ENCODE measurements around the gene ZMAT2. TPM values are rescaled to one million over a fixed set of nuclear protein-coding genes. Genes with fewer than 3 reads are reported as not detected.
A peak's percentile ranks its signal among the peaks of the same experiment; 100 is the strongest.
"Not testable (repeated sequence)": the region's sequence is repeated elsewhere in the genome, so short reads cannot be mapped to it uniquely, and the experiment has no call there.

The ZMAT2 gene
- total RNA-seq, 2 experiments from 2014 or later = 54.7 to 57.8 TPM

- Mint-ChIP-seq H3K9me3 (no peaks in the 10 kb centered on the region), H3K36me3 (no peaks in the 10 kb centered on the region), H3K4me1 (peaks cover 3% of the 10 kb centered on the region), H3K4me3 (no peak overlapping the region), H3K27ac (no peak overlapping the region), H3K27me3 (peaks cover 16% of the 10 kb centered on the region)
- POLR2A ChIA-PET = no interaction called here
- ATAC-seq (ENCODE audit: low read depth) (no peak), DNase-seq (no peak)
Observed at GRCh38 chr5:140718266-140718592, 18.0 kb downstream of the ZMAT2 start.

GRCh38 chr5:140720738-140721137, 20.5 kb downstream of the ZMAT2 start:
- H3K36me3 Mint-ChIP-seq; H3K9me3 Mint-ChIP-seq; H3K27ac Mint-ChIP-seq; H3K4me1 Mint-ChIP-seq; ATAC-seq (ENCODE audit: low read depth); DNase-seq: not testable (repeated sequence)
- H3K4me3 Mint-ChIP-seq = peak overlapping the region; percentile 14
- peaks cover 14% of the 10 kb centered on the region for H3K27me3 Mint-ChIP-seq
- POLR2A ChIA-PET = interaction anchor here (0.7 kb wide), 1 partner anchor 545 kb away, joined by 3 read pairs; no protein-coding TSS in a partner anchor

GRCh38 chr5:140721395-140721794, 21.1 kb downstream of the ZMAT2 start:
- DNase-seq; H3K27ac Mint-ChIP-seq; H3K36me3 Mint-ChIP-seq; H3K4me3 Mint-ChIP-seq; ATAC-seq (ENCODE audit: low read depth); H3K9me3 Mint-ChIP-seq: not testable (repeated sequence)
- H3K4me1 Mint-ChIP-seq = peaks cover 14% of the 10 kb centered on the region
- POLR2A ChIA-PET = interaction anchor here (0.7 kb wide), 1 partner anchor 546 kb away, joined by 3 read pairs; no protein-coding TSS in a partner anchor
- peaks cover 14% of the 10 kb centered on the region for H3K27me3 Mint-ChIP-seq

GRCh38 chr5:140725799-140726471, 25.7 kb downstream of the ZMAT2 start:
- no peaks in the 10 kb centered on the region for H3K9me3 Mint-ChIP-seq
- H3K27ac Mint-ChIP-seq = peak overlapping the region; percentile 65
- H3K27me3 Mint-ChIP-seq = peaks cover 23% of the 10 kb centered on the region
- no peaks in the 10 kb centered on the region for H3K36me3 Mint-ChIP-seq
- ATAC-seq (ENCODE audit: low read depth) = peak; percentile 96
- POLR2A ChIA-PET = interaction anchor here (0.7 to 1.1 kb wide), 3 partner anchors 15 to 486 kb away, joined by 3 to 4 read pairs (median 4); partner anchors contain the start of gene ZMAT2
- H3K4me3 Mint-ChIP-seq = peak overlapping the region; percentile 84
- DNase-seq = peak; percentile 65
- H3K4me1 Mint-ChIP-seq = peaks cover 11% of the 10 kb centered on the region

GRCh38 chr5:140733098-140733497, 32.9 kb downstream of the ZMAT2 start:
- Mint-ChIP-seq H3K4me3 (no peak overlapping the region), H3K27ac (no peak overlapping the region), H3K9me3 (peaks cover 9% of the 10 kb centered on the region), H3K4me1 (no peaks in the 10 kb centered on the region), H3K27me3 (peaks cover 9% of the 10 kb centered on the region), H3K36me3 (no peaks in the 10 kb centered on the region)
- POLR2A ChIA-PET = no interaction called here
- ATAC-seq (ENCODE audit: low read depth) (no peak), DNase-seq (no peak)

GRCh38 chr5:140734354-140734753, 34.1 kb downstream of the ZMAT2 start:
- Mint-ChIP-seq H3K27me3 (peaks cover 6% of the 10 kb centered on the region), H3K27ac (no peak overlapping the region), H3K36me3 (no peaks in the 10 kb centered on the region), H3K4me3 (no peak overlapping the region), H3K4me1 (no peaks in the 10 kb centered on the region), H3K9me3 (peaks cover 9% of the 10 kb centered on the region)
- DNase-seq = no peak
- no peak for ATAC-seq (ENCODE audit: low read depth)
- POLR2A ChIA-PET = no interaction called here

GRCh38 chr5:140737486-140737885, 37.2 kb downstream of the ZMAT2 start:
- H3K27ac Mint-ChIP-seq = no peak overlapping the region
- peaks cover 15% of the 10 kb centered on the region for H3K9me3 Mint-ChIP-seq
- ATAC-seq (ENCODE audit: low read depth) (no peak), DNase-seq (no peak)
- H3K4me1 Mint-ChIP-seq = peaks cover 2% of the 10 kb centered on the region
- H3K36me3 Mint-ChIP-seq = no peaks in the 10 kb centered on the region
- no peaks in the 10 kb centered on the region for H3K27me3 Mint-ChIP-seq
- no peak overlapping the region for H3K4me3 Mint-ChIP-seq
- POLR2A ChIA-PET = no interaction called here

- Mint-ChIP-seq H3K4me1 (peaks cover 2% of the 10 kb centered on the region), H3K9me3 (peaks cover 14% of the 10 kb centered on the region), H3K27me3 (no peaks in the 10 kb centered on the region), H3K27ac (no peak overlapping the region), H3K4me3 (no peak overlapping the region), H3K36me3 (no peaks in the 10 kb centered on the region)
- DNase-seq (no peak), ATAC-seq (ENCODE audit: low read depth) (no peak)
- POLR2A ChIA-PET = no interaction called here
Observed at GRCh38 chr5:140741967-140742366, 41.7 kb downstream of the ZMAT2 start.

GRCh38 chr5:140753561-140753960, 53.3 kb downstream of the ZMAT2 start:
- Mint-ChIP-seq H3K27me3 (no peaks in the 10 kb centered on the region), H3K9me3 (peaks cover 36% of the 10 kb centered on the region), H3K27ac (no peak overlapping the region), H3K4me3 (no peak overlapping the region), H3K36me3 (no peaks in the 10 kb centered on the region), H3K4me1 (no peaks in the 10 kb centered on the region)
- DNase-seq = no peak
- no peak for ATAC-seq (ENCODE audit: low read depth)
- POLR2A ChIA-PET = interaction anchor here (0.6 kb wide), 1 partner anchor 168 kb away, joined by 7 read pairs; no protein-coding TSS in a partner anchor

Other genes starting within 250 kb of the ZMAT2 start
- 10 to 100 TPM; 11.8 to 12.0 TPM for gene EIF4EBP3, start 152.8 kb upstream of the ZMAT2 start, total RNA-seq
- 10 to 100 TPM; 34.4 to 36.9 TPM for gene SRA1, start 143.0 kb upstream of the ZMAT2 start, total RNA-seq
- gene APBB3, start 135.8 kb upstream of the ZMAT2 start, total RNA-seq = 10 to 100 TPM; 41.3 to 47.7 TPM
- 10 to 100 TPM; 80.8 to 94.0 TPM for gene SLC35A4, start 135.6 kb upstream of the ZMAT2 start, total RNA-seq
- 1 to 10 TPM; 3.5 to 4.1 TPM for gene CD14, start 67.3 kb upstream of the ZMAT2 start, total RNA-seq
- gene TMCO6, start 61.0 kb upstream of the ZMAT2 start, total RNA-seq = 10 to 100 TPM; 39.2 to 43.7 TPM
- gene NDUFA2, start 52.8 kb upstream of the ZMAT2 start, total RNA-seq = 10 to 100 TPM; 65.9 to 66.6 TPM
- gene IK, start 52.6 kb upstream of the ZMAT2 start, total RNA-seq = 100 to 1,000 TPM; 135 to 140 TPM
- 10 to 100 TPM; 41.8 to 45.4 TPM for gene WDR55, start 35.5 kb upstream of the ZMAT2 start, total RNA-seq
- gene DND1, start 26.9 kb upstream of the ZMAT2 start, total RNA-seq = 1 to 10 TPM; 3.1 to 3.4 TPM
- gene HARS1, start 9.1 kb upstream of the ZMAT2 start, total RNA-seq = 10 to 100 TPM; 77.3 to 81.5 TPM
- 10 to 100 TPM; 38.7 to 41.7 TPM for gene HARS2, start 9.0 kb upstream of the ZMAT2 start, total RNA-seq
- not detected for gene PCDHA1, start 85.7 kb downstream of the ZMAT2 start, total RNA-seq
- not detected for gene PCDHA2, start 94.4 kb downstream of the ZMAT2 start, total RNA-seq
- not detected for gene PCDHA3, start 100.6 kb downstream of the ZMAT2 start, total RNA-seq
- not detected for gene PCDHA4, start 106.6 kb downstream of the ZMAT2 start, total RNA-seq
- not detected for gene PCDHA5, start 121.2 kb downstream of the ZMAT2 start, total RNA-seq
- gene PCDHA6, start 127.5 kb downstream of the ZMAT2 start, total RNA-seq = not detected
- gene PCDHA7, start 133.8 kb downstream of the ZMAT2 start, total RNA-seq = not detected
- not detected for gene PCDHA8, start 140.7 kb downstream of the ZMAT2 start, total RNA-seq
- not detected for gene PCDHA9, start 147.9 kb downstream of the ZMAT2 start, total RNA-seq
- gene PCDHA10, start 155.4 kb downstream of the ZMAT2 start, total RNA-seq = not detected
- not detected for gene PCDHA11, start 168.5 kb downstream of the ZMAT2 start, total RNA-seq
- not detected for gene PCDHA12, start 174.9 kb downstream of the ZMAT2 start, total RNA-seq
- gene PCDHA13, start 181.7 kb downstream of the ZMAT2 start, total RNA-seq = not detected
- gene PCDHAC1, start 225.9 kb downstream of the ZMAT2 start, total RNA-seq = not detected